Panc1 (cell line): ENCODE results near the gene MAST4.

Experiments used
- CTCF ChIP-seq: fragments of 450-650 bp; IDR thresholded peaks from 2 replicates; pipeline ENCODE4 v1.5.1; 2017; ENCODE audit warnings: mild to moderate bottlenecking
- POLR2AphosphoS5 ChIP-seq: IDR thresholded peaks from 2 replicates; pipeline ENCODE4 v1.6.1; 2012; ENCODE audit warnings: mild to moderate bottlenecking, low read depth, low read length, moderate library complexity
- REST ChIP-seq, 2 experiments: IDR thresholded peaks; 2 replicates each; pipeline ENCODE4 v1.6.1; 2011 to 2012; ENCODE audit warnings: low read depth in 2 of 2, control low read depth in 1 of 2, low read length in 1 of 2, mild to moderate bottlenecking in 1 of 2, moderate library complexity in 1 of 2; ENCODE audit not compliant: insufficient read depth in 1 of 2
- TCF7L2 ChIP-seq: IDR thresholded peaks from 2 replicates; pipeline ENCODE4 v1.6.1; 2011; ENCODE audit warnings: mild to moderate bottlenecking, low read depth, low read length, inconsistent platforms

GRCh38 chr5:66889056-66889455 lies 292.9 kb downstream of the MAST4 start:
- TF ChIP-seq CTCF, result no peak
- TF ChIP-seq REST (IDR thresholded peaks at IDR 0.05; ENCODE audit: insufficient read depth in 1 of 2, low read depth in 2 of 2, low read length in 1 of 2), result no peak
- no peak for TF ChIP-seq TCF7L2
- no peak for TF ChIP-seq POLR2AphosphoS5
